Heart right ventricle (tissue), 16 donors: ENCODE data around the gene DGKI. TPM values are rescaled to one million over a fixed set of nuclear protein-coding genes. Genes with fewer than 3 reads are reported as not detected.

Experiments
- ATAC-seq, 8 donors: fragments of 200-7000 bp; cut with Tn5 transposase; one replicate each; pipeline ENCODE4 v1.9.1; 2020; ENCODE audit warnings: mild to moderate bottlenecking in 8 of 8, moderate library complexity in 8 of 8, moderate number of reproducible peaks in 1 of 8
- DNase-seq, 2 donors: peaks; one replicate each; pipeline ENCODE4 v3.0.0-alpha.2; 2020
- H3K27ac ChIP-seq, 10 donors: fragments of 200-600 bp; sonication (generic) in 2 of 10; one replicate each; pipeline versions ENCODE4 v1.5.0 to v1.8.0; 2020 to 2022; ENCODE audit warnings: mild to moderate bottlenecking in 3 of 10
- H3K27me3 ChIP-seq, 7 donors: fragments of 200-600 bp; one replicate each; pipeline ENCODE4 v1.8.0; 2021 to 2022; ENCODE audit warnings: mild to moderate bottlenecking in 2 of 7
- H3K36me3 ChIP-seq, 9 donors: fragments of 200-600 bp; sonication (generic) in 1 of 9; one replicate each; pipeline versions ENCODE4 v1.5.0 to v1.8.0; 2020 to 2022; ENCODE audit warnings: mild to moderate bottlenecking in 2 of 9
- H3K4me1 ChIP-seq, 9 donors: fragments of 200-600 bp; sonication (generic) in 1 of 9; one replicate each; pipeline versions ENCODE4 v1.5.0 to v1.8.0; 2020 to 2022; ENCODE audit warnings: mild to moderate bottlenecking in 4 of 9
- H3K4me3 ChIP-seq, 10 donors: fragments of 200-600 bp; sonication (generic) in 2 of 10; one replicate each; pipeline versions ENCODE4 v1.5.0 to v1.8.0; 2020 to 2022; ENCODE audit warnings: mild to moderate bottlenecking in 7 of 10, moderate library complexity in 2 of 10
- H3K9me3 ChIP-seq, 11 donors: fragments of 200-600 bp in 10 of 11; sonication (generic) in 2 of 11; one replicate each; pipeline versions ENCODE4 v1.5.0 to v1.8.0; 2013 to 2022; ENCODE audit warnings: mild to moderate bottlenecking in 2 of 11, control low read depth in 1 of 11, moderate library complexity in 1 of 11
- CTCF ChIP-seq, 9 donors: fragments of 200-600 bp; sonication (generic) in 2 of 9; IDR thresholded peaks; one replicate each; pipeline versions ENCODE4 v1.5.0 to v1.8.0; 2021 to 2022; ENCODE audit warnings: antibody characterized with exemption in 9 of 9, mild to moderate bottlenecking in 5 of 9, moderate library complexity in 1 of 9
- WGBS, 2 donors: extraction: QIAGEN DNeasy Blood & Tissue Kit; methylation state at CpG; one replicate each; pipeline ENCODE4 v1.1.7; 2013; ENCODE audit warnings: inconsistent platforms in 1 of 2; 5-methylcytosine and 5-hydroxymethylcytosine counted together
- intact Hi-C, 10 donors: fragments of 100-400 bp; cut with DNase I; formaldehyde crosslinking; loops; one replicate each; pipeline versions ENCODE4 v1.11.1 to v1.14.2; 2022
- polyA plus RNA-seq, 2 donors: library from polyadenylated mRNA; stranded (reverse); fragments of 200-250 nt; gene quantifications; one replicate each; pipeline ENCODE4 v1.2.3, GENCODE V29; 2013
- total RNA-seq, 10 donors: library from RNA; stranded (reverse); fragmentation: NEBNext Ultra II Directional in 3 of 10; extraction: Animal tissue kit (Norgen Biotek cat#: 25700) in 3 of 10; gene quantifications; one replicate each; pipeline versions ENCODE4 v1.2.1 to v1.2.4, GENCODE V29; 2021 to 2023
- donor health status: Arrhythmogenic right ventricular cardiomyopathy.
- donor health status: ischemic (EF 13 %, LVEDD 7.1; RV severe dilation, severe dysfunction).
- donor health status: healthy with polysubstance abuse.
- donor health status: DM: no; HTN: yes; CAD: no.
- donor health status: DM: no; HTN: no; CAD: no.
- donor health status: ischemic (EF 25% LVEDD 6.9; RV normal size, moderate dysfunction).
- donor health status: ischemic (EF 25% LVEDD 5.7; RV mildly dilated, moderate dysfunction).
- donor health status: healthy.
- donor health status: DM: yes; HTN: yes; CAD: no.
- donor health status: Ischemic cardiomyopathy.
- donor health status: ischemic (EF 35%, LVEDD 5.7; RV mildly dilated, moderate dysfunction).
- donor health status: nonischemic (EF 11% LVEDD 7.7; RV severe dilation, severe dysfunction).
- donor health status: DM: yes; HTN: yes; CAD: no.
- donor health status: PGD.
- donor health status: ischemic (EF 29% LVEDD 5.4; RV normal size, mild dysfunction).
- donor health status: nonischemic (EF 23%, LVEDD 6.1; RV moderate dilation, normal function).

The DGKI gene
- total and polyA plus RNA-seq, 12 donors: 0.16 to 2.6 (median 1.2) TPM

GRCh38 chr7:137685433-137686164 is 161.2 kb downstream of the DGKI start:
- ATAC-seq: peak in 5 of 8 donors; percentile 14 to 49 (median 36)
- H3K36me3 ChIP-seq: no peaks in the 10 kb centered on the region
- peak overlapping the region in 4 of 10 donors; percentile 17 to 60 (median 44) for H3K27ac ChIP-seq
- H3K4me3 ChIP-seq: no peak overlapping the region
- H3K27me3 ChIP-seq: no peaks in the 10 kb centered on the region
- intact Hi-C loops: no loop called here
- no peak for TF ChIP-seq CTCF (IDR thresholded peaks at IDR 0.05)
- no peaks in the 10 kb centered on the region for H3K9me3 ChIP-seq
- 52 to 63% methylated on average over 3 of the region's 3 CpGs for WGBS, 2 donors
- H3K4me1 ChIP-seq: peaks cover 0 to 7% (median 0%) of the 10 kb centered on the region in 9 donors
- DNase-seq: no peak

GRCh38 chr7:137684776-137685175 is 162.0 kb downstream of the DGKI start:
- WGBS, 2 donors: 73 to 81% methylated on average over 8 of the region's 8 CpGs
- Histone ChIP-seq H3K4me3 (peak overlapping the region in 3 of 10 donors; percentile 1 to 15 (median 13)), H3K36me3 (no peaks in the 10 kb centered on the region), H3K4me1 (peaks cover 0 to 7% (median 0%) of the 10 kb centered on the region in 9 donors), H3K27ac (peak overlapping the region in 4 of 10 donors; percentile 17 to 60 (median 44)), H3K27me3 (no peaks in the 10 kb centered on the region), H3K9me3 (no peaks in the 10 kb centered on the region)
- ATAC-seq (peak in 7 of 8 donors; percentile 45 to 80 (median 73)), DNase-seq (peak in 1 of 2 donors; percentile 10)
- TF ChIP-seq CTCF (IDR thresholded peaks at IDR 0.05): no peak
- intact Hi-C loops: no loop called here

GRCh38 chr7:137684316-137684715 is 162.5 kb downstream of the DGKI start:
- Histone ChIP-seq H3K36me3 (no peaks in the 10 kb centered on the region), H3K27ac (peak overlapping the region in 2 of 10 donors; percentile 17 to 60), H3K4me3 (peak overlapping the region in 3 of 10 donors; percentile 1 to 15 (median 13)), H3K27me3 (no peaks in the 10 kb centered on the region), H3K4me1 (peaks cover 0 to 7% (median 0%) of the 10 kb centered on the region in 9 donors), H3K9me3 (no peaks in the 10 kb centered on the region)
- DNase-seq (no peak), ATAC-seq (no peak)
- intact Hi-C loops: no loop called here
- TF ChIP-seq CTCF (IDR thresholded peaks at IDR 0.05): no peak
- WGBS, 2 donors: 61 to 72% methylated on average over 7 of the region's 7 CpGs

- peaks cover 0 to 7% (median 0%) of the 10 kb centered on the region in 9 donors for H3K4me1 ChIP-seq
- H3K27ac ChIP-seq: peak overlapping the region in 2 of 10 donors; percentile 40 to 55
- H3K27me3 ChIP-seq: no peaks in the 10 kb centered on the region
- intact Hi-C loops: no loop called here
- H3K4me3 ChIP-seq: no peak overlapping the region
- ATAC-seq (peak in 1 of 8 donors; percentile 8), DNase-seq (no peak)
- no peaks in the 10 kb centered on the region for H3K9me3 ChIP-seq
- H3K36me3 ChIP-seq: no peaks in the 10 kb centered on the region
- TF ChIP-seq CTCF (IDR thresholded peaks at IDR 0.05): no peak
Measured at GRCh38 chr7:137682596-137682995, 164.2 kb downstream of the DGKI start.
